Endothelial cell of umbilical vein (primary cell): ENCODE results near the gene LFNG. TPM values are rescaled to one million over a fixed set of nuclear protein-coding genes. Genes with fewer than 3 reads are reported as not detected.

ENCODE experiments used
- BruUV-seq: library from RNA; stranded (reverse); fragments of 400-500 nt; replicated peaks from 2 replicates; lab custom pipeline; 2021; lab: Mats Ljungman, UMichigan
- CTCF ChIA-PET: fragments of 300-600, 350-600 bp; sonication (Branson Sonifier 250); formaldehyde crosslinking; loops from one replicate; lab custom pipeline; 2021; ENCODE audit warnings: antibody characterized with exemption, inconsistent platforms; lab: Charles Lee
- POLR2A ChIA-PET: fragments of 300-600, 350-600 bp; sonication (Branson Sonifier 250); formaldehyde crosslinking; loops from one replicate; lab custom pipeline; 2021; ENCODE audit warnings: antibody characterized with exemption, inconsistent platforms; lab: Charles Lee
- DNase-seq: peaks from one replicate; pipeline ENCODE4 v3.0.0-alpha.2; 2011; ENCODE audit warnings: low read depth, low spot score
- FAIRE-seq: peaks from 2 replicates; lab custom pipeline; 2011; peaks lifted over from hg19 to GRCh38; lab: Jason Lieb, UNC
- H2AFZ ChIP-seq: 2 replicates; pipeline ENCODE4 v1.6.0; 2012; ENCODE audit warnings: low read depth, low read length, control low read depth, inconsistent platforms
- H3K27ac ChIP-seq: 2 replicates; pipeline ENCODE4 v1.5.1; 2011; ENCODE audit warnings: low read depth, mild to moderate bottlenecking, control low read depth, low read length, moderate library complexity; ENCODE audit not compliant: insufficient read depth
- H3K27me3 ChIP-seq, 2 experiments: 2 replicates each; pipeline versions ENCODE4 v1.6.0 to v1.6.1; 2011; ENCODE audit warnings: low read length in 2 of 2, mixed read lengths in 1 of 2; ENCODE audit not compliant: control insufficient read depth in 2 of 2, insufficient read depth in 2 of 2
- H3K36me3 ChIP-seq, 2 experiments: 2 replicates in 1 of 2; 3 replicates in 1 of 2; pipeline ENCODE4 v1.5.1; 2011; ENCODE audit warnings: low read length in 2 of 2, mild to moderate bottlenecking in 1 of 2, moderate library complexity in 1 of 2; ENCODE audit not compliant: control insufficient read depth in 2 of 2, insufficient read depth in 2 of 2; ENCODE audit errors: extremely low read depth in 1 of 2
- H3K4me1 ChIP-seq: 3 replicates; pipeline ENCODE4 v1.5.1; 2011; ENCODE audit warnings: mild to moderate bottlenecking, low read length; ENCODE audit not compliant: control insufficient read depth, insufficient read depth; ENCODE audit errors: extremely low read depth
- H3K4me2 ChIP-seq: 2 replicates; pipeline ENCODE4 v1.6.1; 2011; ENCODE audit warnings: low read length, control low read depth, mixed read lengths; ENCODE audit not compliant: insufficient read depth
- H3K4me3 ChIP-seq, 3 experiments: fragments of 200-600 bp in 1 of 3; sonication (generic), shearing (Covaris generic) in 1 of 3; replicated peaks in 1 of 3; 2 replicates each; pipeline ENCODE4 v1.5.1; 2011 to 2016; ENCODE audit warnings: control low read depth in 3 of 3, low read length in 3 of 3, mild to moderate bottlenecking in 2 of 3, inconsistent platforms in 1 of 3, low read depth in 1 of 3, moderate library complexity in 1 of 3; ENCODE audit not compliant: insufficient read depth in 1 of 3
- H3K79me2 ChIP-seq: 2 replicates; pipeline ENCODE4 v1.6.0; 2012; ENCODE audit warnings: low read length, inconsistent platforms; ENCODE audit not compliant: control insufficient read depth, insufficient read depth
- H3K9ac ChIP-seq: replicated peaks from 2 replicates; pipeline ENCODE3; 2011; ENCODE audit warnings: low read length, control low read depth; ENCODE audit not compliant: insufficient read depth; ENCODE audit errors: extremely low read depth
- H3K9me1 ChIP-seq: replicated peaks from 3 replicates; pipeline ENCODE4 v1.6.0; 2011; ENCODE audit warnings: mild to moderate bottlenecking, low read length; ENCODE audit not compliant: control insufficient read depth, insufficient read depth; ENCODE audit errors: extremely low read depth
- H3K9me3 ChIP-seq: replicated peaks from 2 replicates; pipeline ENCODE4 v1.5.1; 2012; ENCODE audit warnings: low read length, inconsistent platforms; ENCODE audit not compliant: control insufficient read depth, insufficient read depth
- H4K20me1 ChIP-seq: replicated peaks from 2 replicates; pipeline ENCODE3; 2011; ENCODE audit warnings: mild to moderate bottlenecking, low read length; ENCODE audit not compliant: control insufficient read depth, insufficient read depth; ENCODE audit errors: extremely low read depth
- EZH2 ChIP-seq: IDR thresholded peaks from 2 replicates; pipeline ENCODE4 v1.6.1; 2012; ENCODE audit warnings: borderline replicate concordance, low read depth, mild to moderate bottlenecking, moderate library complexity, low read length, inconsistent platforms; ENCODE audit not compliant: severe bottlenecking
- FOS ChIP-seq: IDR thresholded peaks from 2 replicates; pipeline ENCODE4 v1.6.1; 2011; ENCODE audit warnings: mild to moderate bottlenecking, low read length, moderate library complexity, borderline replicate concordance; ENCODE audit not compliant: insufficient read depth
- GATA2 ChIP-seq: IDR thresholded peaks from 2 replicates; pipeline ENCODE4 v1.7.0; 2011; ENCODE audit warnings: low read depth, mild to moderate bottlenecking, moderate library complexity, mixed read lengths, low read length; ENCODE audit not compliant: insufficient read length, insufficient read depth
- JUN ChIP-seq: IDR thresholded peaks from 2 replicates; pipeline ENCODE4 v1.6.1; 2011; ENCODE audit warnings: borderline replicate concordance, low read depth; ENCODE audit not compliant: insufficient read length, insufficient read depth
- MAX ChIP-seq: IDR thresholded peaks from 2 replicates; pipeline ENCODE4 v1.6.1; 2011; ENCODE audit not compliant: insufficient read depth, insufficient read length
- POLR2AphosphoS5 ChIP-seq: IDR thresholded peaks from 2 replicates; pipeline ENCODE4 v1.6.1; 2012; ENCODE audit warnings: low read depth, mild to moderate bottlenecking, control low read depth, low read length, moderate library complexity; ENCODE audit not compliant: insufficient read depth
- dilution Hi-C: fragments of 300-500 bp; cut with MboI; formaldehyde crosslinking; loops from one replicate; pipeline ENCODE4 v1.15.0; 2019; ENCODE audit warnings: low sequenced_read_pairs; ENCODE audit not compliant: extremely low pct_ligation_motif_present
- intact Hi-C: fragments of 100-400 bp; cut with micrococcal nuclease; formaldehyde crosslinking; loops from one replicate; pipeline ENCODE4 v1.10.0; 2022
- polyA plus RNA-seq, 4 experiments: library from polyadenylated mRNA; depleted of rRNA in 3 of 4; stranded (reverse) in 3 of 4; unstranded in 1 of 4; fragments of >200 nt; gene quantifications; 2 replicates each; pipeline versions ENCODE4 v1.2.1 to v1.2.3, GENCODE V29; 2011 to 2012; ENCODE audit warnings: missing spikeins in 1 of 4
- total RNA-seq: library from RNA; stranded (reverse); gene quantifications from 2 replicates; pipeline ENCODE4 v1.2.3, GENCODE V29; 2021

The LFNG gene
- total and polyA plus RNA-seq, 2 donors (not counting 3 experiments of a cell fraction or from before 2014, with no cell fraction given), result 12.6 to 13.1 TPM

GRCh38 chr7:2476776-2477446 is 42.7 kb upstream of the LFNG start:
- Histone ChIP-seq H3K9me1 (no peaks in the 10 kb centered on the region), H3K9me3 (no peaks in the 10 kb centered on the region), H4K20me1 (no peaks in the 10 kb centered on the region), H3K36me3 (no peaks in the 10 kb centered on the region), H3K4me2 (no peak overlapping the region), H3K4me3 (no peak overlapping the region), H3K79me2 (no peaks in the 10 kb centered on the region), H3K27me3 (peaks cover 0 to 2% of the 10 kb centered on the region in 2 experiments), H3K4me1 (no peaks in the 10 kb centered on the region), H2AFZ (no peak overlapping the region), H3K27ac (no peak overlapping the region), H3K9ac (no peak overlapping the region)
- TF ChIP-seq EZH2 (no peak), POLR2AphosphoS5 (no peak), FOS (no peak), MAX (no peak), GATA2 (no peak), JUN (no peak)
- CTCF ChIA-PET, result no interaction called here
- BruUV-seq, result no TSS peak
- POLR2A ChIA-PET, result no interaction called here
- intact Hi-C loops (loop anchor here (1.0 to 10.0 kb wide), 5 partner anchors 44 to 204 kb away; partner anchors contain the start of genes BRAT1 and TTYH3), dilution Hi-C loops (no loop called here)
- DNase-seq, result no peak
- FAIRE-seq, result no peak
